Measurements from ENCODE around the gene PRDM15.

Gene PRDM15

GRCh38 chr21:41863439-41863740, 15.8 kb downstream of the PRDM15 start:
- TF ChIP-seq, protein P1, sequence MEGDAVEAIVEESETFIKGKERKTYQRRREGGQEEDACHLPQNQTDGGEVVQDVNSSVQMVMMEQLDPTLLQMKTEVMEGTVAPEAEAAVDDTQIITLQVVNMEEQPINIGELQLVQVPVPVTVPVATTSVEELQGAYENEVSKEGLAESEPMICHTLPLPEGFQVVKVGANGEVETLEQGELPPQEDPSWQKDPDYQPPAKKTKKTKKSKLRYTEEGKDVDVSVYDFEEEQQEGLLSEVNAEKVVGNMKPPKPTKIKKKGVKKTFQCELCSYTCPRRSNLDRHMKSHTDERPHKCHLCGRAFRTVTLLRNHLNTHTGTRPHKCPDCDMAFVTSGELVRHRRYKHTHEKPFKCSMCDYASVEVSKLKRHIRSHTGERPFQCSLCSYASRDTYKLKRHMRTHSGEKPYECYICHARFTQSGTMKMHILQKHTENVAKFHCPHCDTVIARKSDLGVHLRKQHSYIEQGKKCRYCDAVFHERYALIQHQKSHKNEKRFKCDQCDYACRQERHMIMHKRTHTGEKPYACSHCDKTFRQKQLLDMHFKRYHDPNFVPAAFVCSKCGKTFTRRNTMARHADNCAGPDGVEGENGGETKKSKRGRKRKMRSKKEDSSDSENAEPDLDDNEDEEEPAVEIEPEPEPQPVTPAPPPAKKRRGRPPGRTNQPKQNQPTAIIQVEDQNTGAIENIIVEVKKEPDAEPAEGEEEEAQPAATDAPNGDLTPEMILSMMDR (IDR thresholded peaks at IDR 0.05), result no peak
- DNase-seq, result no peak
- no peaks in the 10 kb centered on the region for H3K27me3 Mint-ChIP-seq (ENCODE audit: low read depth, poor library complexity)
- peak overlapping the region; percentile 25 for H3K27ac Mint-ChIP-seq
- no peaks in the 10 kb centered on the region for H3K36me3 Mint-ChIP-seq (ENCODE audit: low read depth)
- H3K4me3 Mint-ChIP-seq, result no peak overlapping the region
- H3K9me3 Mint-ChIP-seq, result no peaks in the 10 kb centered on the region
- peaks cover 35% of the 10 kb centered on the region for H3K4me1 Mint-ChIP-seq

DNA sequence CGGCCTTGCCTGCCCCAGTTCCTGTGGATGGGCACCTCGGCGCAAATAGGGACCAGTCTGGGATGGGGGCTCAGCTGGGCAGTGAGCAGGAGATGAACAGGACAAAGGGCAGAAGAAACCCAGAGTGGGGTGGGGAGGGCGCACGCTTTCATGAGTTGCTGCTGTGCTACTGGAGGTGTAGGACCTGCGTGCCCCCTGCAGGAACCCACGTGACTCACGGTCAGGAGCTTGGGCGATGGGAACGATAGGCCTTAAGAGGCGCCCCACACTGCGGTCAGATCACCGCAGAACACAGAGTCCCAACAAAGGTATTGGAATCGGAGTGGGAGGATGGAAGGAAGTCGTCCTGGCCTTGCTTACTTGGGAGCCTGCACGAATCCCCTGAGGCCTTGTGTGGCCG, 17.2 kb downstream of the PRDM15 start:
- peaks cover 10% of the 10 kb centered on the region for H3K36me3 Mint-ChIP-seq (ENCODE audit: low read depth)
- TF ChIP-seq, protein P1 (IDR thresholded peaks at IDR 0.05), result no peak
- no peak overlapping the region for H3K4me3 Mint-ChIP-seq
- H3K9me3 Mint-ChIP-seq, result no peaks in the 10 kb centered on the region
- H3K4me1 Mint-ChIP-seq, result peaks cover 31% of the 10 kb centered on the region
- H3K27ac Mint-ChIP-seq, result no peak overlapping the region
- no peak for DNase-seq
- H3K27me3 Mint-ChIP-seq (ENCODE audit: low read depth, poor library complexity), result no peaks in the 10 kb centered on the region

DNA sequence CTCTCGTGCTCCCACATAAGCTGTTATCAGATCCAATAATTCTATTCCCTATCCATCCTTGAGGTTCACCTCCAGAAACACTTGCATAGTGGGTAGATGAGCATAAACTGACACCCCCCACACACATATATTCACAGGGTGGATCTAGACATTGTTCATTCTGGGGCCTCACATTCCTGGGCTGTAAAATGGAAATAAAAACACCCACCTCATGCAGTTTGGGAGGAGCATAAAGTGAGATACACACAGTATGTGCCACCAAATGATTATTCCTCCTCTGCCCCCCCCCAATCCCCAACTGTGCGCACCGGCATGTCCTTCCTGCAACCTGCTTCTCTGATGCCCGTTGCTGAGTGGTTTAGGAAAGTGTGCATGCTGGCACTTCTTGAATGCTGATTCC, 17.9 kb downstream of the PRDM15 start:
- Mint-ChIP-seq H3K27ac (no peak overlapping the region), H3K4me3 (no peak overlapping the region), H3K4me1 (peaks cover 29% of the 10 kb centered on the region), H3K9me3 (no peaks in the 10 kb centered on the region), H3K36me3 (ENCODE audit: low read depth) (peaks cover 16% of the 10 kb centered on the region), H3K27me3 (ENCODE audit: low read depth, poor library complexity) (no peaks in the 10 kb centered on the region)
- DNase-seq, result no peak
- TF ChIP-seq, protein P1 (IDR thresholded peaks at IDR 0.05), result no peak

GRCh38 chr21:41859297-41859980, 19.7 kb downstream of the PRDM15 start:
- DNase-seq, result no peak
- Mint-ChIP-seq H3K4me3 (no peak overlapping the region), H3K4me1 (peaks cover 25% of the 10 kb centered on the region), H3K36me3 (ENCODE audit: low read depth) (peaks cover 22% of the 10 kb centered on the region), H3K27me3 (ENCODE audit: low read depth, poor library complexity) (no peaks in the 10 kb centered on the region), H3K27ac (no peak overlapping the region), H3K9me3 (no peaks in the 10 kb centered on the region)
- TF ChIP-seq, protein P1 (IDR thresholded peaks at IDR 0.05), result no peak

DNA sequence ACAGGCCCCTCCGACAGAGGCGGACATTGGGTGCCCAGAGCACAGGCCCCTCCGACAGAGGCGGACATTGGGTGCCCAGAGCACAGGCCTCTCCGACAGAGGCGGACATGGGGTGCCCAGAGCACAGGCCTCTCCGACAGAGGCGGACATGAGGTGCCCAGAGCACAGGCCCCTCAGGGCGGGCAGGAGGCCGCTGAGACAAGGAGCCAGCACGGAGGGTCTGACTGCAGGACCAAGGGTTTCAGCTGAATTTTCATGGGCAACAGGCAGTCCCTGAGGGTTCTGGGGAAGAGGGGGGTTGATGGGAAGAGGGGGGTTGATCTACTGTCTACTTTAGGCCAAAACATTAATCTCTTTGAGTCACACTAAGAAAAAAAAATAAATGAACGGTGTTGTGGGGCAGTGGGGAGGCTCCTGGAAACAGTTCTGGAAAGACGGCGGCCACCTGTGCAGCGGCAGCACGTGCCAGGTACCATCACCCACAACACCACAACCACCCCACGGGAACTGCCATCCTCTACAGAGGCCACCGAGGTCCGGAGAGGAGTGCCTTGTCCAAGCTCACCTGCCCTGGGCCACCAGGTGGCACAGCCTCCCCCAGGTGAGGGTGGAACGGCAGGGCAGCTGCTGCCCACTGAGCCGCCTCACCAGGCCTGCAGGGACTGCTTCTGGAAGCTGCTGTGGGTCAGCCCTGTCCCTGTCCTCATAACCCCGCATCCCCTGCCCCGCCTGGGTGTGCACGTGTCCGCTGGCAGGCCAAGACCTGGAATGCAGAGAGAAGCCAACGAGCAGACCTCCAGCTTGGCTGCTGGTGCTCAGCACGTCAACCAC, 20.5 kb downstream of the PRDM15 start:
- H3K4me3 Mint-ChIP-seq, result no peak overlapping the region
- DNase-seq, result no peak
- H3K9me3 Mint-ChIP-seq, result no peaks in the 10 kb centered on the region
- peaks cover 25% of the 10 kb centered on the region for H3K4me1 Mint-ChIP-seq
- no peaks in the 10 kb centered on the region for H3K27me3 Mint-ChIP-seq (ENCODE audit: low read depth, poor library complexity)
- no peak overlapping the region for H3K27ac Mint-ChIP-seq
- H3K36me3 Mint-ChIP-seq (ENCODE audit: low read depth), result peaks cover 27% of the 10 kb centered on the region
- TF ChIP-seq, protein P1 (IDR thresholded peaks at IDR 0.05), result no peak

Data from nephron progenitor cell (in vitro differentiated cells).